Measurements from ENCODE around the gene CLDN7. TPM values are rescaled to one million over a fixed set of nuclear protein-coding genes. Genes with fewer than 3 reads are reported as not detected.

Gene CLDN7
- total RNA-seq, 4 donors from 2014 or later = 7.7 to 14.5 (median 11.0) TPM

DNA sequence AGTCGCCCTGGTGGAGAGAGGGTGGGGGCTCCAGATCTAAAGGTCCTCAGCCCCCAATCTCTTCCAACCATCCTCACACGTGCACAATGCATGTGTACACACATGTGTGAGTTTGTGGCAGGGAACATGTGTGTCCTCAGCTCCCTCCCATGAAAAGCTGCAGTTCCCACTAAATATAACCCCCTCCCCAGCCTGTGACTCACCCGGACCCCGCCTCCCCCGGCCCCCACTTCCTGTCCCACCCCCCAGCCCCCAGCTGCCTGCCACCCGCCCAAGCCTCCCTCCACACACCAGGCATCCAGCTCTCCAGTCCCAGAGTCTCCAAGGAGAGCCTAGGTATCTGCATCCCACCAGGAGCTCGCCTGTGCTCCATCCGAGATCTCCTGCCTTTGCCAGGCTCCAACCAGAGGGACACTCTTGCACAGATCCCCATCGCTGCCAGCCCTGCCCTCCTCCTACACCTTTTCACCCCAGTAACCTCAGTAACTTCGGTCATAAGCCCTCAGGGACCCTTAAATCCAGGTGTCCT, 46.6 kb downstream of the CLDN7 start:
- H3K36me3 ChIP-seq = no peaks in the 10 kb centered on the region
- peak overlapping the region; percentile 50 for H3K4me3 ChIP-seq
- no peak for DNase-seq (ENCODE audit: low spot score in 2 of 2)
- H3K9me3 ChIP-seq = no peaks in the 10 kb centered on the region
- WGBS = 36% methylated on average over 9 of the region's 10 CpGs
- H3K4me1 ChIP-seq = peaks cover 68% of the 10 kb centered on the region
- no peak overlapping the region for H3K27ac ChIP-seq
- no peaks in the 10 kb centered on the region for H3K27me3 ChIP-seq
- TF ChIP-seq POLR2AphosphoS5 (IDR thresholded peaks at IDR 0.05) (no peak), EP300 (IDR thresholded peaks at IDR 0.05) (no peak), POLR2A (IDR thresholded peaks at IDR 0.05) (no peak)
- TF ChIP-seq, protein P1, sequence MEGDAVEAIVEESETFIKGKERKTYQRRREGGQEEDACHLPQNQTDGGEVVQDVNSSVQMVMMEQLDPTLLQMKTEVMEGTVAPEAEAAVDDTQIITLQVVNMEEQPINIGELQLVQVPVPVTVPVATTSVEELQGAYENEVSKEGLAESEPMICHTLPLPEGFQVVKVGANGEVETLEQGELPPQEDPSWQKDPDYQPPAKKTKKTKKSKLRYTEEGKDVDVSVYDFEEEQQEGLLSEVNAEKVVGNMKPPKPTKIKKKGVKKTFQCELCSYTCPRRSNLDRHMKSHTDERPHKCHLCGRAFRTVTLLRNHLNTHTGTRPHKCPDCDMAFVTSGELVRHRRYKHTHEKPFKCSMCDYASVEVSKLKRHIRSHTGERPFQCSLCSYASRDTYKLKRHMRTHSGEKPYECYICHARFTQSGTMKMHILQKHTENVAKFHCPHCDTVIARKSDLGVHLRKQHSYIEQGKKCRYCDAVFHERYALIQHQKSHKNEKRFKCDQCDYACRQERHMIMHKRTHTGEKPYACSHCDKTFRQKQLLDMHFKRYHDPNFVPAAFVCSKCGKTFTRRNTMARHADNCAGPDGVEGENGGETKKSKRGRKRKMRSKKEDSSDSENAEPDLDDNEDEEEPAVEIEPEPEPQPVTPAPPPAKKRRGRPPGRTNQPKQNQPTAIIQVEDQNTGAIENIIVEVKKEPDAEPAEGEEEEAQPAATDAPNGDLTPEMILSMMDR (IDR thresholded peaks at IDR 0.05) = no peak

DNA sequence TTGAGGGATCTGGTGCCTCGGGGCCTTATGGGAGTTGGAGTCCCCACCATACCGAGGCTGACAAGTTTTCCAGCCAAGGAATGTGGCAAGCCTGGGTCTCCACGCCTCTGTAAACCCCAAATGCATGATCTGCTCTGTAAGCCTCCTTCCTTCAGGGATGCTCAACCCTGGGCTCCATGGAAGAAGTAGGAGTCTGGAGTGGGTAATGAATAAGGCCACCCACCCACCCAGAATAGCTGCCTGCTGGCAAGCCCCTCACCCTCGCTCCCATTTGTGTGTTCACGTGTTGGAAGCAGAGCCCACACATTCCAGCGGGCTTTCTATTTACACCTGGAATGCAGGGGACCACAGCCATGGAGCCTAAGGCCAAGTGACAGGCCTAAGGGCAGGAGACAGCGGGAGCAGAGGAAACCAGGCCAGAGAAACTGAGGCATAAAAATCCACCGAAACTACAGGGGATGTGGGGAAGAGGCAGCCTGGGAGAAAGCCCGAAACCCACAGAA, 47.1 kb downstream of the CLDN7 start:
- Histone ChIP-seq H3K36me3 (no peaks in the 10 kb centered on the region), H3K27ac (peak overlapping the region; percentile 2), H3K9me3 (no peaks in the 10 kb centered on the region), H3K27me3 (no peaks in the 10 kb centered on the region), H3K4me3 (peak overlapping the region; percentile 56), H3K4me1 (peaks cover 63% of the 10 kb centered on the region)
- DNase-seq (ENCODE audit: low spot score in 2 of 2) = no peak
- TF ChIP-seq, protein P1 (IDR thresholded peaks at IDR 0.05) = no peak
- peak in 1 of 3 donors; percentile 24 for TF ChIP-seq POLR2AphosphoS5 (IDR thresholded peaks at IDR 0.05)
- WGBS = 41% methylated on average over 7 of the region's 9 CpGs

DNA sequence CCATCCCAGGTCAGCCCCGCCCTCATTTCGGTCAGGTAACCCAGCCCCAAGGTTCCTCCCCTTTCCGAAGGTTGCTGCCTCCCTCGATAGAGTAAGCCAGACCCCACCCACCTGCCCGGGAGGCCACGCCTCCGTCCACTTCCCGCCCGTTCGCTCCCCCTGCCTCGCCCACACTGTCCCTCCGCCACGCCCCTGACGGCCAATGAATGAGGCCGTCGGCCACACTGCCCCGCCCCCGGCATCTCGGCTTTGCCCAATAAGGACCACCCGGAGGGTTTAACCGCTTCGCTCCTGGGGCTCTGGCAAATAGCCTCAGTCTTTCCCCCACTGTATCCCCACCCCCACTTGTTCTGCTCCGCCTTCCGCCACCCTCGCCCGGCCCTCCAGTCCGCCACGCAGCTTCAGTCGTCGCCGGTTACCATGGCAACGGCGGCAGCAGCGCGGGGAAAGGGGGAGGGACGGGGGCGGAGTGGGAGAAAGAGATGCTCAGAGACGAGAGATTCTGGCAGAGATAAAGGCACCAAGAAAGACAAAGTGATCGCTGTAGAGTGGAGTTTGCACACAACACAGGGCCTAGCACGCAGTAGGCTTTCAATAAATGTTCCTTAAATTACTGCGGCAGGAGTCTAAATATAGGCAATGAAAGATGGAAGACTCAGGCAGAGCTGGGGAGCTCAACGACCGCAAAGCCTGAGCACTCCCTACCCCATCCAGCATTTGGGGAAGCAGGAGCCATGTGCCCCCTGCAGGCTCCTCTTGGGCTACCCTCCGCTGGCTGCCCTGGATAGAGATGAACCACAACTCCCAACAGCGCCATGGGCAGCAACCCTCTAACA, 47.8 kb downstream of the CLDN7 start:
- peak; percentile 99 for DNase-seq (ENCODE audit: low spot score in 2 of 2)
- Histone ChIP-seq H3K9me3 (no peaks in the 10 kb centered on the region), H3K27ac (peak overlapping the region; percentile 72), H3K4me1 (peaks cover 59% of the 10 kb centered on the region), H3K27me3 (no peaks in the 10 kb centered on the region), H3K36me3 (no peaks in the 10 kb centered on the region), H3K4me3 (peak overlapping the region; percentile 56)
- WGBS = under 1% methylated on average over 43 of the region's 45 CpGs
- TF ChIP-seq POLR2AphosphoS5 (IDR thresholded peaks at IDR 0.05) = peak in 1 of 3 donors; percentile 31
- TF ChIP-seq POLR2A (IDR thresholded peaks at IDR 0.05) = no peak
- TF ChIP-seq, protein P1 (IDR thresholded peaks at IDR 0.05) = peak; percentile 23 to 59

DNA sequence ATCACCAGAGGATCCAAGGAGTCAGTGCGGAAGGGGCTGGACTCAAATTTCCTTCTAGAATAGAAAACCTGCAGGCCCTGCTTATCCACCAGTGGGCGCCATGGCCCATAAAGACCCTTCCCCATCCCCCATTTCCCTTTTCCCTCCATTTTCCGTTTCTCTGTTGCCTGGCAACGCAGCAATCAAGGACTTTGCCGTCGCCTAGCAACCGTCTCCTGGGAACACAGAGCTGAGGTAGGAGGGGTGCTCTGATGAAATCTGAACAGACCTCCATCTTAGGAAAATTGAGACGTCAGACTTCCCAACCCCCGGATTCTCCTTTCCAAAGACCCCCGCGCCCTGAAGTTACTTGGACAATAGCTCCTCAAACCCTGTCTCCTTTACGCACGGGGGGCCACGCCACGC, 48.4 kb downstream of the CLDN7 start:
- WGBS = 7% methylated on average over 15 of the region's 15 CpGs
- peak overlapping the region; percentile 56 for H3K4me3 ChIP-seq
- TF ChIP-seq POLR2AphosphoS5 (IDR thresholded peaks at IDR 0.05) = no peak
- no peak for TF ChIP-seq EP300 (IDR thresholded peaks at IDR 0.05)
- TF ChIP-seq, protein P1 (IDR thresholded peaks at IDR 0.05) = peak; percentile 11 to 16
- peaks cover 52% of the 10 kb centered on the region for H3K4me1 ChIP-seq
- no peak for DNase-seq (ENCODE audit: low spot score in 2 of 2)
- no peaks in the 10 kb centered on the region for H3K27me3 ChIP-seq
- peak overlapping the region; percentile 72 for H3K27ac ChIP-seq
- H3K9me3 ChIP-seq = no peaks in the 10 kb centered on the region
- H3K36me3 ChIP-seq = no peaks in the 10 kb centered on the region
